ENCODE results near the gene LCA5L.

DNA sequence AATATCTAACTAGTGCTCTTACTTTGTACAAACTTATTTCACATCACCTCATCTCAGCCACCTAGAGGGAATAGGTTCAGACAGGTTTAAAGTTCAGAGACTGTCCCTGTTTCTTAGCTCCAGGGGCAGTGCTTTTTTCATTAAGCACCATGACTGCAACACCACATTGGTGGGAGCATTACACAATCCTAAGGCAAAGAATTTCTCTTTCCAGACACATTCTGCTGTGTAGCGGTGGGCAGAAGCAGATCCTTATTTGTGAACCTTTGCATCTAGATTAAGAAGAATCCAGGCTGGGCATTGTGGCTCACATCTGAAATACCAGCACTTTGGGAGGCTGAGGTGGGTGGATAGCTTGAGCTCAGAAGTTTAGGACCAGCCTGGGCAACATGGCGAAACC is 16.1 kb downstream of the LCA5L start:
- TF ChIP-seq, protein P1, sequence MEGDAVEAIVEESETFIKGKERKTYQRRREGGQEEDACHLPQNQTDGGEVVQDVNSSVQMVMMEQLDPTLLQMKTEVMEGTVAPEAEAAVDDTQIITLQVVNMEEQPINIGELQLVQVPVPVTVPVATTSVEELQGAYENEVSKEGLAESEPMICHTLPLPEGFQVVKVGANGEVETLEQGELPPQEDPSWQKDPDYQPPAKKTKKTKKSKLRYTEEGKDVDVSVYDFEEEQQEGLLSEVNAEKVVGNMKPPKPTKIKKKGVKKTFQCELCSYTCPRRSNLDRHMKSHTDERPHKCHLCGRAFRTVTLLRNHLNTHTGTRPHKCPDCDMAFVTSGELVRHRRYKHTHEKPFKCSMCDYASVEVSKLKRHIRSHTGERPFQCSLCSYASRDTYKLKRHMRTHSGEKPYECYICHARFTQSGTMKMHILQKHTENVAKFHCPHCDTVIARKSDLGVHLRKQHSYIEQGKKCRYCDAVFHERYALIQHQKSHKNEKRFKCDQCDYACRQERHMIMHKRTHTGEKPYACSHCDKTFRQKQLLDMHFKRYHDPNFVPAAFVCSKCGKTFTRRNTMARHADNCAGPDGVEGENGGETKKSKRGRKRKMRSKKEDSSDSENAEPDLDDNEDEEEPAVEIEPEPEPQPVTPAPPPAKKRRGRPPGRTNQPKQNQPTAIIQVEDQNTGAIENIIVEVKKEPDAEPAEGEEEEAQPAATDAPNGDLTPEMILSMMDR (IDR thresholded peaks at IDR 0.05 in 4 of 5, conservative IDR thresholded peaks at IDR 0.05 in 1 of 5), result no peak
- no peak for TF ChIP-seq POLR2A (IDR thresholded peaks at IDR 0.05)

Measured in gastrocnemius medialis (tissue), 4 donors.